OCI-LY7 (cell line): ENCODE results near the gene SCAMP2.

Source experiments
- CTCF ChIP-seq: fragments of 200-600 bp; sonication (generic); conservative IDR thresholded peaks from 2 replicates; pipeline ENCODE4 v1.5.1; 2014; ENCODE audit warnings: mild to moderate bottlenecking, antibody characterized with exemption, low read length, moderate library complexity, mixed read lengths
- EZH2phosphoT487 ChIP-seq: fragments of 200-600 bp; sonication (generic); IDR thresholded peaks from 2 replicates; pipeline ENCODE4 v1.6.1; 2018; ENCODE audit warnings: low read depth, borderline replicate concordance, mild to moderate bottlenecking, mixed run types, antibody characterized with exemption, low read length, moderate library complexity, mixed read lengths

- TF ChIP-seq CTCF (no peak), EZH2phosphoT487 (no peak)
Observed at GRCh38 chr15:74865316-74865715, 7.8 kb downstream of the SCAMP2 start.
